Stromal cell of bone marrow (primary cell): ENCODE measurements around the gene PARD3.
A peak's percentile ranks its signal among the peaks of the same experiment; 100 is the strongest.

ENCODE experiments used
- DNase-seq: peaks from one replicate; pipeline ENCODE4 v3.0.0-alpha.2; 2012; ENCODE audit warnings: low read depth

The PARD3 gene

DNA sequence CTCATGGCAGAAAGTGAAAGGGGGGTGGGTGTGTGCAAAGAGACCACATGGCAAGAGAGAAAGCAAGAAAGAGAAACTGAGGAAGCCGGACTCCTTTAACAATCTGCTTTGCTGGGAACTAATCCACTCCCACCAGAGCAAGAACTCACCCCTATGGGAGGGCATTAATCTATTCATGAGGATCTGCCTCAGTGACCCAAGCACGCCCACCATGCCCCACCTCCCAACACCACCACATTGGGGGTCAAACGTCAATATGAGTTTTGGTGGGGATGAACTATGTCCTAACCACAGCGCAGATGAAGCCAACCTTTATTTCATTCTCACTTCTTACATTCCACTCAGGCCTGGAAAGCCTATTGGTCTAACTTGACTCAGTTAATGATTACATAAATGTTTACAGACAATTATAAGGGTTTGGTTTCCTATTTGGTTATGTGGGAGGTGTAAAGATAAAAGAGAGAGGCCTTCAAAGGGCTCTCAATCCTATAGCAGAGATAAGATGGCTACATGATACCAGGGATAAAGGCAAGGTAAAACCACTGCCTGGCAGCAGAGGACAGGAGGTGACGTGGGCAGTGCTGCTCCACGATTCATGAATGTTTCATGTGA, 601.8 kb downstream of the PARD3 start:
- no peak for DNase-seq

DNA sequence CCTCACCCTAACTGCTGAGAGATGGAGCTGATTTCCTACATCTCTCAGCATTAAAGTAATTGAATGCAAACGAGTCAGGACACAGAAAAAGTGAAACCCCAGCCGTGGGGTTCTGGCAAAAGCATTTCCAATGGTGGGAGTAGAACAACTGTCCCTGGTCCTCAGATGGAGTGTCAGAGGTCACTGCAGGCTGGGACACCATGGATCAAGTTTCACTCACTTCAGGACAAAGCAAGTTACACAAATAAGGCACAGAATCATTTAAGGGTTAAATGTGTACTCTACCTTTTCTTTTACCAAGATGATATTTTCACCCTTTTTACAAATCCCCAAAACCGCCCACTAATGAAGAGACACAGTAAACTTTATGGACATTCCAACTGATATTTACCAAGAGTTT, 607.8 kb downstream of the PARD3 start:
- no peak for DNase-seq

DNA sequence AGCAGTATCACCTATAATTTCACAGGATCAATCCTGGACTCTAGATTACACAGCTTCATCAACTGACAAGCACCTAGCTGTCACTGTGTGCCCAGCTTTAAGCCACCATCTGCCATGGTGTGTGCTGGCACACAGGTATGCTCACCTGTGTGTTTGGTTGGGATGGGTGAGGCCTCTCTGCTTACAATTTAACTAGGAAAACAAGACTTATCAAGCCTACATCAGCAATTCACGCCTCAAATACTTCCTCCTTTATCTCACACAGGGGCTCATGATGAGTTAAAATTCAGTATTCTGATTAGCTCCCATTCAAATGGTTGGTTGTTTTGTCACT, 608.2 kb downstream of the PARD3 start:
- DNase-seq = no peak

DNA sequence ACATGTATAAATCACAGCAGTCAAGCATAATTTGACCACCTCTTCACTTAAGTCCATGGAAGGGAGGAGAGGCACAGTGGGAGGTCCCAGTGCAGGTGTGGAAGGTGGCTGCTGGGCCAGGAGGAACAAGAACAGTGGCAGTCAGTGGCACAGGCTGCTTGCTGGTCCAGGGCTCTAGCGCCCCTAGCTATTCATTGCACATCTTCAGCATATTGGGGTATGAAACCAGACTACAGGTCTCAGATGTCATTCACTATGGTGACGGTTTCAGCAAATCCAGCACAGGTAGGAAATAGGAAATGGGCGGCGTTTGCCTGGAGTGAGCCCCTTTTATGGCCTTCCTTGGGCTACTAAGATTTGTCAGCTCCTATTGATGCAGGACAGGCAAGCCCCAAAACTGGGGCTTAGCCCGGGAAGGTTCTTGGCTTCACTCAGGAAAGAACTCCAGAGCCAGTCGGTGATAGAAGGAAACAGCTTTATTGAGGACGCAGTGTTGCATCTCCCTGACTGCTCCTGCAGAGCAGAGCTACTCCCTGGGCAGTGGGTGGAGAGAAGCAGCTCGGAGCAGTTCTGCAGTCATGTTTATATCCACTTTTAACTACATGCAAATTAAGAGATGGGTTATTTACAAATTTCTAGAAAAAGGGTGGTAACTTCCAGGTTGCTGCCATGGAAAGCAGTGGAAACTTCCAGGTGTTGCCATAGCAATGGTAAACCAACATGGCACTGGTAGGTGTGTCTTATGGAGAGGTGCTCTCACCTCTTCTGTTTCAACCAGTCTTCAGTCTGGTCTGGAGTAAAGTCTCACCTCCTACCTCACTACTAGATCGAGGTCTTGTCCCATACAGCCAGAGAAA, 608.8 kb downstream of the PARD3 start:
- no peak for DNase-seq

DNA sequence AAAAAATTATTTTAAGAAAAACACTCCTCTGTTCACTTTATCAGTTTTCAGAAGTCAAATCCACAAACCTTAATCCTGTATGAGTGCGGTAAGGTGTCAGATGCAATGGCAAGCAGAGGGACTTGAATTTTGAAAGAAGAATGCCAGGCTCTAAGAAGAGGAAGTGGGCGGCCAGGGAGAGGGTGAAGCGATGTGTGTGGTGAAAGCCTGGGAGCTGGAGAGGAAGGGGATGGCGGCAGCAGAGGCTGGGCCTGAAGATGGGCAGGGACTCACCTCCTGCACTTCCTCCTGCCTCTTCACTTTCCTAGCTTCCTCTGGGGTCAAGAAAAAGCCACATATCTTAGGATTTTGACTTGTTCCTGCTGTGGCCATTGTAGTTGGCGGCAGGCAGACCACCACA, 609.6 kb downstream of the PARD3 start:
- DNase-seq = no peak

DNA sequence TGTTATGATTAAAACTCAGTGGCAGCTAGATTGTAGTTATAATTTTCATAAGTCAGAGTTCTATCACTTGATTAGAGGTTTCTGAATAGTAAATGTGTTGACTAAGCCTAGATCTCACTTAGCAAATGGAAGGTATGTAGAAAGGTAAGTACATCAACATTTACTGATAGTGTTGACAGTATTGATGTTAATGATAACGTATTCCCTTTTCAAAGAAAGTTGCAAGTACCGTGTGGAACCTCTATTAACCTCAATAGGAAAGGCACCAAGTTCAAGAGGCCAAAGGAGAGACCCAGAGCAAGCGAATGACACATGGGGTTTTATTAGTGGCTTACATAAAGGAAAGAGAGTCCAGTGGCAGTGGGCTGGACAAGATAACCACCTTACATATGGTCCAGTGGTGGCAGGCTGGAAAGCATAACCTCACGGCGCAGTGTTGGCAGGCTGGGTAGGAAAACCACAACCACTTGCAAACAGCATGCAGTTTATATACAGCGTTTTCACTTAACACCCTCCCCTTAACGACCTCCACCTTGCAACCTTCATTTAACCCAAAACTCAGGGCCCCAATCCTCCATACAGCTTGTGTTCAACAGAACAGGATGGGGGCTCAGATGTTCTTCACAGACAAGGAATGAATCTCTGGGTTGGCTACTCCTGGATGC, 611.0 kb downstream of the PARD3 start:
- DNase-seq = no peak

DNA sequence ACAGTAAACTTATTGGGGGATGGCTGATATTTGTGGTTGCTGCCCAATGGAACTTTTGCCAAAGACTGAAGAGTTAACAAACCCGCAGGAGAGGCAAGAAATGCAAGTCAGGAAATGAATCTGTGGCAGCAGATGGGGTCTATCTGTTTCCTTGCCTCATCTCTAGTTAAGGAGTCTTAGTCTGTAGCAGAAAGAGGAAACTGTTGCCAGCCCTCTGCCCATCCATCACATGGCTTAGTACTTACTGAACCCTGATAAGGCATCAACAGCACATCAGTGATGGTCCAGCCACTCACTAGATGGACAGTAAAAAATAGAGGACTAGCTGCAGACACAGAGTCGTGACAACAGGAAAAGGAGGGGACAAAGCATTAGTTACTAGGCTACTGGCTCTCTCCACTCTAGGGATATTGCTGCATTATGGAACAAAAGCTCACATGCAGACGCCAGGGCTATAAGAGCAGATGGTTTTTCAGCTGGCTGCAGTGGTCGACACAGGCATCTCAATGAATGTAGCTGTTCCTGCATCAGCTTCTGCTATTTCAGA, 614.7 kb downstream of the PARD3 start:
- no peak for DNase-seq

DNA sequence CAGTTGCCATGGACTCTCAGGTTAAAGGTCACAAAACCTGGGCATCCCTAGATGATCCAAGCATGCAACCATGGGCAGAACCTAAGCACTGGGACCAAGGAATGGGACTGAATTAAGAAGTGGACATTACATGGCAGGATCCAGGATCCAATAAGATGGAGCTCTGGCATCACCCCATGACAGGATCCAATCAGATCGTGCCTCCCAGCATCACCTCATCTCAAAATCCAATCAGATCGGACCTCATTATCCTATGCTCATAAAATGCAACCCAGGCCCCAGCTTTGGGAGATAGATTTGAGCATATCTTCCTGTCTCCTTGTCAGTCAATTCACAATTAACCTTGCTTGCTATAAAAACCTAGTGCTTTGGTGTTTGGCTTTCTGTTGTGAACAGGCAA, 616.1 kb downstream of the PARD3 start:
- no peak for DNase-seq

DNA sequence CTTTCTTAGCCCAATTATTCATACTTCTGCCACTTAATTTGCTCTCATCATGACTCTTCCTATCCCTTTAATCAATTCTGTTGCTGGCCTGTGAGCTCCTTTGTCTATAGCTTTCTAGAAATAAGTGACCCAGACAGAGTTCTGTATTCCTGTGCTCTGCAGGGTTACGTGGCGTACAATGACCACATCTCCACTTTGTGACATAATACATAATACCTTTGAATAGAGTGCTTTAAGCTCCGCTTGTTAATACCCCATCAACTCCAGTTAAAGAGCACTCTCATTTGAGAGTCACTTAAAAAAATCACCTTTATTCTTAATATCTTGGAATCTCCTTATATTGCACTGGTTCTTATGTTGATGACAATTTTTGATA, 619.0 kb downstream of the PARD3 start:
- no peak for DNase-seq

DNA sequence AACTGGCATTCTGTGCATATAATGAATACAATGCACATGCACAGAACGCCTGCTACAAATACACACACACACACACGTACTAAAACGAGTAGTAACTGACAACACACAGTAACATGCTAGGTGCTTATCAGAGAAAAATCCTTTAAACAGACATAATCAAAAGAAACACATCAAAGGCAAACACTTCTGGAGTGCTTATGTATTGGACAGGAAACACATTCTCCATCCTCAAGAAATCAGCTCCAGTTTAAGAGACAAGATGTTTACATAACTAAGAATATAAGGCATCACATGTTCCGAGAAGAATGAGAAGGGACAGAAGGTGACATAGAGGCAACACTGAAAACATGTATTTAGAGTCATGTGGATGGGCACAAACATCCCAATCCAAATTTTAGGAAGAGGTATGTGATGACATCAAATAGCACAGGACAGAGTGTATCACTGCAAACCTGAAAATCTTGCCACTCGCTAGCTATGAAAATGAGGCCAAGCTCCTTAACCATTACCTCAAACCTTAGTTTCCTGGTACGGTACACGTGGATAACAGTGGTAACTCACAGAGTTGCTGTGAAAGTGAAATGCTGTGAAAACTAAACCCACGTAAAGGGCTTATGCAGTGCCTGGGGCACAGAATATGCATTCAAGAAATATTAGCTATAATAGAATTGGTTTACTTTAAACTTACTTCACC, 619.6 kb downstream of the PARD3 start:
- DNase-seq = no peak

DNA sequence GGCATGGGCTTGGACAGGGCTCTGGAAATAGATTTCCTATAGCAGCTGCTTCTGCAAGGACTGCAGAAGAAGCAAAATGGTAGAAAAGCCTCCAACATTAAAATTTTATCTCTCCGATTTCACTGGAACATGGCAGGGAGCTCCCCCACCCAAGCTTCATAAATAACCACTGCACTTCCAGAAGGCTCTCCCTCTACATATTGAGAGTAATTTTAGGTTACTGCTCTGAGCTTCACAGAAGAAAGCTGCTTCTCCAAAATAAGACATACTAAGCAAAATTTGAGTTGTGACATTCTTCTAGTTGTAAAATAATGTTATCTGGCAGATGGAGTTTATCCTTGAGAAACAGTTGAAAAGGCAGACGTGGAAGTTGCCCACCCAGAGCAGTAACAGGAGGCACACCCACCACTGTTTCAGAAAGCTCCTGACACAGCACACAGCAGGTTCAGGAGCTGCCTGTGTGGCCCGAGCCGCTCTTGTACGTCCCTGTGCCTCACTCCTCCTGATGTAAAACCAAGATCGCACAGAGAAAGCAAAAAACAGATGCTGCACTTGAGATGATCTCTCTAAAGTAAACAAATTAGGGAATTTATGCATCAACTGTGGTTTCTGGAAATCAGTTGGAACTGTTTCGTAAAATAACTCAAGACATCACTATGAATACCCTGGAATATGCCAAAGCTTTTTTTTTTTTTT, 621.0 kb downstream of the PARD3 start:
- peak; percentile 25 for DNase-seq

DNA sequence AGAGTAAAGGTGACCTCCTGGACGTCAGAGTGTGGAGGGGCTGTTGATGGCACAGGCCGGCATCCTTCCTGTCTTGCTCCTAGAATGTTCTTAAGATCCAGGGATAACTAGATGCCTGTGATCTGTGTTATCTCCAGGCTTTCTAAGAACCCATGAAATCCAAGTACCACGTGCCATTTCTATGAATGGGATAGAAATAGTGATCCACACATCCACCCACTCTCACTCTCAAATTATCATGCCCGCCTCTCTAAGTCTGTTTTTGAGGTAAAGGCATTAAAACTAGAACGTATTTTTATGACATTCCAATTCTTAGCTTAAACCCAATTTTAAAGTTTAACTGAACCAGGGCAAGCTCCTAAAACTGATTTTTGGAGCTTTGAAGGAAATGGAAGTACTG, 622.5 kb downstream of the PARD3 start:
- no peak for DNase-seq

DNA sequence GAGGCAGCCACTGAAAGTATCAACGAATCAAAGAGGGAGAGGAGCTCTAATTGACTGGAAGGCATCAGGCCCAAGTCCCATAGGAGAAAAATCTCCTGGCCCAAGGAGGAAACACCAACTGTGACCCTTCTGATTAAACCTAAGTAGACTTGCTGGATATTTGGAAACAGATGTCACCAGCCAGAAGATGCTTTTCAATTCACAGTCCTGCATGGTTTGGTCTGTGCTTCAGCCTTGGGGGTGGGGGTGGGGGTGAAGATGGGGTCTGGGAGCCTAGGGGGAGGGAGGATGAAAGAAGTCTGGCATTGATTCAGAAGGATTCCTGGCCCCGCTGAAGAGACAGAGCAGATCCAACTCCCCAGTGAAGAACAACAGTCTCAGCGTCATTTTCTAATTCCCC, 623.7 kb downstream of the PARD3 start:
- no peak for DNase-seq

DNA sequence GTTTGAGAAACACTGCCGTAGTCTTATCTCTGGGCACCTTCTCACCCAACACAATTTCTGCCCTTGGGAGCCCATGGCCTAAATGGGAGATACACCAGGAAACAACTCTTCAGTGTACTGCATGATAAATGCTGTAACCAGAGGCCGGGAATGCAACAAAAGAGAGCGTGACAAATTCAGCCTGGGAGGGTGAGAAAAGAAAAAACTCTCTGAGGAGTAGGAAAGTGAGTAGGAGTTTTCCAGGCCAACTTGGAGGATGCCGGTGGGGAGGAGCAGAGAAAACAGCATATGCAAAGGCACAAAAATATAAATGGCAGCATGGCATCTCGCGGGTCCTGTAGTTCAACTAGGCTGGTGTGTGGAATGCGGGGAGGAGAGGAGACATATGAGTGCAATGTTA, 624.5 kb downstream of the PARD3 start:
- DNase-seq = no peak

DNA sequence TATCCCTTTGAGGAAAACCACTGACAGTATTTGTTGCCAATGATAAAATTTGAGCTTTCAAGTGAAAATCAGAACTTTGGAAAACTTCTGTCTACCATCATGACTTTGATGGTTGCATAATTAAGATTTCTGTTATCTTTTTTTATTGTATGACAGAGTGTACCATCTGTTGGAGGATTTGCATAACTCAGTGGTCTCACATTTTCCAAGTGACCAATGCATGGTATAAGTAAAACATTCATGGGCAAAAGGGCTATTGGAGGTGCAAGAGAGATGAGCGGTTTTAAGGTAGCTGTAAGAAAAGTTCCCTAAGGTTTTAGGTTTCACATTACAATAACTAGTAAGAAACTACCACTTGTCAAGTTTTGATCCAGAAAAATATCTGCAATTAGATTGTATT, 625.3 kb downstream of the PARD3 start:
- DNase-seq = no peak

DNA sequence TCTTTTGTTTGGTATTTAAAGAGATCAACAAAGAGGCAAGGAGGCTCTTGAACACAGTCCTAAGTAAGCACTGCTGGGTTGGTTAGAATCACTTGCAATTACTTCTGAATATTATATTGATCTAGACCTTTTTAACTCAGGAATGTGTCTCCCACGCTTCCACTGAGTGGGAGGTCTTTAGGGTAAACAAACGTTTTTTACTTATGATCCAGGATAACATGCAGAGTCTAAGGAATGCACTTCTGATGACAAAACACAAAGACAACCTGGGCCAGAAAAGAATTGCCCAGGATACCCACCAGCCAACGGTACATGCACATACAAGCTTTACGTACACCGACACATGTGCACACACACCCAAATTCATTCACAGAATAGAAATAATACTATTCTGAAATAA, 626.9 kb downstream of the PARD3 start:
- no peak for DNase-seq

DNA sequence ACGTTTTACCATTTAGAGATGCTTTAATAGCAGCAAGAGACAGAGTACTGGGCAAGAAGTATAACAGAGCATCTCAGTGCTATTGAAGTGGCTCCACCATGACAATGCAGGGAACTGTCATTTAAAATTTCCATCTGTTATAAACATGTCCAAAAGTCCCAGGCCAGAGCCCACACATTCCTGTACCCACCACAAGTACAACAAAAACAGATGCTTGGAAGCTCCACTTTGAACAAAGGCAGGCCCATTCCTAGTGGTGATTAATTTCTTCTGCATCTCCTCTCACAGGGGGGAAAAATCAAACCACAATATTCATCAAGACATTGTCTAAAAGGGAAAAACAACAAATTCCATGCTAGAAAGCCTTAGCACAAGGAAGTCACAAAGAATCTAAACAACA, 627.9 kb downstream of the PARD3 start:
- DNase-seq = no peak

DNA sequence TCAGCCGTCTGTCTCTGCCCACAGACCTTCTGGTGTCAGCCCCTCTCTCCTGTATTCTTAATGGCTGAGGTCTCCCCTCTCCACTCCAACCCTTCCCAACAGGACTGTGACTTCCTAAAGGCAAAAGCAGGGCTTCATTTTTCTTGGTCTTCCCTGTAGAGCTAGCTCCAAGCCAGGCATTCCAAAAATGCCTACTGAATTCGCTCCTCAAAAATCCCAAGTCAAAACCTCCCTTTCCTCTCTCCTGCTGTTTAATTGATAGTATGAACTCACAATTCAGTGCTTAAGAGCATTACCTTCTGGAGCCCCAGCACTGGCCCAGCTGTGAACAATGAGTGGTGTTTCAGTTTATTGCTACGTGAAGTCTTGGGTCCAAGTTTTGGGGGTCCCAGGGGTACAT, 628.4 kb downstream of the PARD3 start:
- DNase-seq = no peak

DNA sequence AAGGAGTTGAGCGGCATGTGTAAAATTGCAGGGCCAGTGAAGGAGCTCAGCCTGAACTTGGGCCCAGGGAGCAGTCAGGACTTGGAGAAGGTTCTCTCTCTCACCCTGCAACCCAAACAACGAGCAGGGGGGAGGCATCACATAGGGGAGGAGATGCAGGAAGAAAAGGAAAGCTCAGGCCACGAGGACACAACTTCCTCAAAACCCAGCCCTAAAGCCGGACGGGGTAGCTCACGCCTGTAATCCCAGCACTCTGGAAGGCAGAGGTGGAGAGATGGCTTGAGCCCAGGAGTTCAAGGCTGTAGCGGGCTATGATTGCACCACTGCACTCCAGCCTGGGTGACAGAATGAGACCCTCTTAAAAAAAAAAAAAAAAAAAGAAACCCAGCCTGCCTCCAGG, 629.1 kb downstream of the PARD3 start:
- DNase-seq = no peak

DNA sequence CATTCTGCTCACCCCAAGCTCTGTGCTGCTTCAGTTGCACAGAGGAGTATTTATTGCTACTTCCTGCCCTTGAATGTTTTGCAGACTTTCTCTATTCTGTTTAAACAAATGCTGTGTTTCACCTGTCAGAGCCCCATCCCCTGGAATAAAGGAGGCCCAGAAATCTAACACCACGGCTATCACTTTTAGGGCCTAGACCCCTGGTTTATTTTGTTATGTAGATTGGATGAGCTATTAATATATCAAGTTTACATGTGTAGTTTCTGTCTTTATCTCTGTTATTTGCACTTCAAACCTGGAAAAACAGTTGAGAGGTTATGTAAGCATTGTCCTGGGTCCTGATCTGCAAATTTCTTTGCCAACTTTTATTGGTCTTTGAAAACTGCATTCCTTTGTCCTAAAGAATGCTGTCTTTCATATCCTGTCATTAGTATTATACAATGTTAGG, 630.1 kb downstream of the PARD3 start:
- DNase-seq = no peak

DNA sequence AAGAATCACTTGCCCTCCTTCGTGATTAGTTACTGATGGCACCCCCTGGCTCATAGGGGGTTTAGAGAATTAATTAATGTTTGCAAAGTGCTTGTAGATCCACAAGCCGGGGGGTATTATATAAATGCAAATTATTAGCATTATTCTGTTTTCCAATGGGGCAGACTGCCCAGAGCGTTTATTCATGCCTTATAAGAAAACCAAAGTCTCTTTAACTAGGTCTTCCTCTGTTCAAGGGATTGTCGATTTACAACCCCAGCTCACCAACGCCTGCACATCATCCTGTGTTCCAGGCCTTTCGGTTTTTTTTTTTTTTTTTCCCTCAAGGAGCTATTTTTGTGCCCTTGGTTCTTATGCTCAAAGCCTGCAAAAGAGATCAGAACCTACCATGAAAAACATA, 630.7 kb downstream of the PARD3 start:
- no peak for DNase-seq
